ENCODE measurements around the gene CLCN3.
"Not testable (repeated sequence)": the region's sequence is repeated elsewhere in the genome, so short reads cannot be mapped to it uniquely, and the experiment has no call there.

CLCN3 gene

DNA sequence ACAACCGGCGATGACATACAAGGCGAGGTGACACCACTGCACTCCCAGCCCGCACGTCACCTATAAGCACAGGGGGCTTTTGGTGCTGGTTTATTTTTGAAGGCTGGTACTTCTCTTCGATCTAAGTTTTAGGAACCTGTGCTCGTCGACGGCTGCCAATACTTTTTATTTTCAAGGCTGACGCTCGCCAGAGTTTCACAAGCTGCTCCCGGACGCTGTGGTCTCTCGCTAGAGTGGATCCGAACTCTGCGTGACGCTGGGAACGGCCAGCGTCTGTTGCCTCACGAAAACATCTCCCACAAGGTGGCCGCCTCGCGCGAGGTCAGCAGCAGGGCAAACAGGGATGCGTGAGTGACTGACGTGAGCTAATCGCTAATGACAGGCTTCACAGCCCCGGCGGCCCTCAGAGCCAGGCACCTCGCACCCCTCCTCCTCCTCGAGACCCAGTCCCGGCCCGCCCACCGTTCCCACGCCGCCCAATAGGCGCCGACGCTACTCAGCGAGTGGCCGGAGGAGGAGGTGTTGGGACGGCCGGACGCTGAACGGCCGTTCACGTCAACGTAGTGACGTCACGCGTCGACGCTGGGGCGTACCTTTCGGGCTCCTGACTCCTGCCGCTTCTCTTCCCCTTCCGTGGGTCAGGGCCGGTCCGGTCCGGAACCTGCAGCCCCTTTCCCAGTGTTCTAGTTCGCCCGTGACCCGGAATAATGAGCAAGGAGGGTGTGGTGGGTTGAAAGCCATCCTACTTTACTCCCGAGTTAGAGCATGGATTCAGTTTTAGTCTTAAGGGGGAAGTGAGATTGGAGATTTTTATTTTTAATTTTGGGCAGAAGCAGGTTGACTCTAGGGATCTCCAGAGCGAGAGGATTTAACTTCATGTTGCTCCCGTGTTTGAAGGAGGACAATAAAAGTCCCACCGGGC is at the start of gene CLCN3:
Gene CLCN3, plus strand, starts transcription at position 621 of the 922 bp plus-strand sequence. CDS start 15,351 bp downstream, outside the sequence.
- peak; percentile 98 for DNase-seq (ENCODE audit: low spot score)

DNA sequence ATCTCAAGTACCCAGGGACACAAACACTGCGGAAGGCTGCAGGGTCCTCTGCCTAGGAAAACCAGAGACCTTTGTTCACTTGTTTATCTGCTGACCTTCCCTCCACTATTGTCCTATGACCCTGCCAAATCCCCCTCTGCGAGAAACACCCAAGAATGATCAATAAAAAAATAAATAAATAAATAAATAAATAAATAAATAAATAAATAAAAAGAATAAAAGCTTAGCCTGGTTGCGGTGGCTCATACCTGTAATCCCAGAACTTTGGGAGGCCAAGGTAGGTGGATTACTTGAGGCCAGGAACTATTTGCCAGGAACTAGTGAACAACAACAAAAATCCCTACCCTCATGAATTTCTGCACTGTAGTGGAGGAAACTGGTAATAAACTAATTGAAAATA is 49.4 kb upstream of the CLCN3 start:
- DNase-seq (ENCODE audit: low spot score), result not testable (repeated sequence)

DNA sequence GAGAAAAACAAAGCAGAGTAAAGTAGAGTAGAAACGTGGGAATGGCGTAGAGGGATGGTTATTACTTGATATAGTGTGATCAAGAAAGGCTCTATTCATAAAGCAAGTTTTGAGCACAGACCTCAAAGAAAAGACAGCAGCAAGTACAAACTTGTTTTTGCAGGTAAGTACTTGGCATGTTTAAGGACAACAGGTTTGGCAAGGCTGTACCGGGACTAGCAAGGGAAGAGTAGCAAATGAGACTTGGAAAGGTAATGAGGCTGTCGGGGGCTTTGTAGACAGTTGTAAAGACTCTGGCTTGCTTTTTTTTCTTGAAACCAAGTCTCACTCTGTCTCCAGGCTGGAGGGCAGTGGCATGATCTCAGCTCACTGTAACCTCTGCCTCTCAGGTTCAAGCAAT is 48.9 kb upstream of the CLCN3 start:
- DNase-seq (ENCODE audit: low spot score), result no peak

DNA sequence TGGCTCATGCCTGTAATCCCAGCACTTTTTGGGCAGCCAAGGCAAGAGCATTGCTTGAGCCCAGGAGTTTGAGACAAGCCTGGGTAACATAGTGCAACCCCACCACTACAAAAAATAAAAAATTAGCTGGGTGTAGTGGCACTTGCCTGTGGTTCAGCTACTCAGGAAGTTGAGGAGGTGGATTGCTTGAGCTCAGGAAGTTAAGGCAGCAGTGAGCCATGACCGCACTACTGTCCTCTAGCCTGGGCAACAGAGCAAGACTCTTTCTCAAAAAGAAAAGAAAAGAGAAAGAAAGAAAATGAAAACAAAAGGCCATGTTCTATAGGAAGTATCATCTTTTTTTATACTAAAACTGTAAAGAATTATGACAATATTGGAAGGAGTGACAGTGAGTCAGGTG is 46.5 kb upstream of the CLCN3 start:
- DNase-seq (ENCODE audit: low spot score), result no peak

DNA sequence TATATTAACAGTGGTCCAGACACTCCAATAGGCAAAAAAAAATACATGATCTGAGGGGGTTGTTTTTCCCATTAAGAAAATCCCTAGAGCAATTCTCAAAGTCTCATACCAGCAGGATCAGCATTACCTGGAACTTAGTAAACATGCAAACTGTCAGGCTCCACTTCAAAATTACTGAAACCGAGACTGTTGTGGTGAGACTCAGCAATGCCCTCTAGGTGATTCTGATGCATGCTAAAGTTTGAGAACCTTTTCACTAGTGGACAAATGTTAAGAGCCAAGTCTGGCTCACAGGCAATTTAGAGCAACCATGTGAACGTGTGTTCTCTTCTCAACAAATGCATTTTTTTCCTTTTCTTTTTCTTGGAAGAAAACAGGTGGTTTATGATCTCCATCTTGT is 38.2 kb upstream of the CLCN3 start:
- no peak for DNase-seq (ENCODE audit: low spot score)

DNA sequence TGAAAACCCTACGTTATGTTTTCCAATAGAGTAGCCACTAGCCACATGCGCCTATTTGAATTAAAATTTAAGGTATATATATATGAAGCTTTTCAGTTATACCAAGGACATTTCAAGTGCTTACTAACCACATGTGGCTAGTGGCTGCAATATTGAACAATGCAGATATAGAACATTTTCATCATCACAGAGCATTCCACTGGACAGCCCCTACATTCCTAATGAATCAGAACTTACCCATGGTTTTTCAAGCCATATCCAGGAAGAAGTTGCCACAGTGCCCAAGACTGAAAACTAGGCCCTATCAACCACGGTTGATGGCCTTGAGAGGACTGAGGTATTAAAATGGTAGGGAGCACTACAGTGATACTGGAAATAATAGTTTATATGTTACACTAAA is 37.7 kb upstream of the CLCN3 start:
- no peak for DNase-seq (ENCODE audit: low spot score)

DNA sequence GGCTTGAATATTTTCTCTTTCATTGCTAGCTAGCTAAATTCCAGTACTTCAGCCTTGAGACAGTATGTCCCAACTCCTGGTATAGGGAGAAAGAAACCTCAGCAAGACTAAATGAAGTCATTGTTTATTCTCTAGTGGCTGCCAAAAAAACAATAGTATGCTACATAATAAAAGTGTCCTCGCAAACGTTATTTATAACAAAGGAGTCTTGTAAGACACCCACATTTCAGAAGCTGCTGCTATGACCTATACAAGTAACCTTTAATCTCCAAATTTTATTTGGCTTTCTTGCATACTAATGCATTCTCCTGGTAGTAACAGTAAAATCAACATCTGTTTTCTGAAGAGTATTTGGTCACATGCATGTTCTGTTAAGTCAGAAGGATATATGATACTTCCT is 36.8 kb upstream of the CLCN3 start:
- DNase-seq (ENCODE audit: low spot score), result peak; percentile 67

DNA sequence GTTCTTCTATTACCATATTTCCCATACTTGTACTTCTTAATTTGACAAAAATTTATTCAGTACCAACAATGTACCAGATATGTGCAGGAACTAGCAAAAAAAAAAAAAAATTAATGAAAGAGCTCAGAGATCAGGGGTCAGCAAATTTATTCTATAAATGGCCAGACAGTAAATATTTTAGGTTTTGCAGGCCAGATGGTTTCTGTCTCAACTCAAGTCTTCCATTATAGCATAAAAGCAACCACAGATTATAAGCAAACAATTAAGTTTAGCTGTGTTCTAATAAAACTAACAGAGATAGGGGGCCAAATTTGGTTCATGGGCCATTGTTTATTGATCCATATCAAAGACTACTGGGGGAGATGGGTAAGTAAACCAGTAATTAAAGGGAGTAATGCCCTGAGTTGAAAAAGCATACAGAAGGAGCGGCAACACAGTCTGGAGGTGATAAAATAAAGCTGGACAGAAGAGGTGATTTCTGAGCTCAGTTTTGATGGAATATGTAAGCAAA is 27.3 kb upstream of the CLCN3 start:
- DNase-seq (ENCODE audit: low spot score), result no peak

DNA sequence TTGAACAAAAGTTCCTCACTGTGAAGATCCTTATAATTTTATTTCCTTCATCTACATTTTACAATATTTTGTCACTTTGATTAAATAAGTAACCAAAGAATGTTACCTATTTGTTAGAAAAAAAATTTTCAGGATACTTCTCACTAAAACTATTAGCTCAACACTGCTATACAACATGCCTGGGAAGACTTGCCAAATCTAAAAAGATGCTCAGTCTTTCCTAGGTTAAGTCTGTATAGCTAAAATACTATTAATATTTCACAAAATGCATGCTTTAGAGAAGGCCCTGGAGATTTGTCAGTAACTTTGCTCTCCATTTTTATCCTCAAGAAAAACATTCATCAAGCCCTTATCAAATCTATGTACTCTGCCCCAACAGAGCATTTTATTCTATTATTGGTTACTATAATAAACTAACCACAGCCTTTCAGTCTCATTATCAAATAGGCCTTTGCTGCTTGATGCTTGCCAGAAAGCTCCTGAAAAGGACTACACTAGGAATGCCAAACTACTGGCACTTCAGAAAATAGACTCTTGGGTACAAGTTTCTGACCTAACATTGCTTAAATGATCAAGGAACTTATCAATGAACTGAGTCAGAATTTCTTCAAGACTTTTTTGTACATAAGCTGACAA is 25.7 kb upstream of the CLCN3 start:
- DNase-seq (ENCODE audit: low spot score), result no peak

DNA sequence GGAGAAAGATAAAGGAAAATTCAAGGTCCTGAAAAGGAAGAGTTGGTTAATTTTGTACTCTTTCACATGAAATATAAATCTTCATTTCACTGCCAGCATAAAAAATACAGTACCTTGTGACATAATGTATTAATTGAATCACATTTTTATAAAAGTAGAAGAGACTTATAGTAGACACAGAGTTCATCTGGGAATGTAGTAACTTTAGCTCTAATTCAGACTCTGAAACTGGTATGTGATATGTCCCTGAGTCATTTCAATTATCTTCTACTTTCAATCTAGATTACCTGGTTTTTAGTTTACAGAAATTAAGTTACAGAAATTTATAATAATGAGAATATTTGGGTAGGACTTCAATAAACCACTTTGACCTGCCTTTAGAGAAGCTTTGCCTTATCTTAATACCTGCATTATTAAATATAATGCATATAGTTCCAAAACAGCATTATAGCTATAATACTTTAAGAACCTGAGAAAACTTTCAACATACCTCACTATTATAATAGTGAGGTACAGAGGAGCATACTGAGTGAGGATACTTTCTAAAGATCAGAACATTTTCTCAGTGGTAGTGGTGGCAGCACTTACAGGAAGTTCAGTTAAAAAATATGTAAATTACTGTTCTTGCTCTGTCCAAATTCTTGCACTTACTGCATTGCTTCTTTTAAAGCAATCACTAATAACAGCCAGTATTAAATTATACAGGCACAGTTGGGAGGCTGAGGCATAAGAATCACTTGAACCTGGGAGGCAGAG is 19.2 kb upstream of the CLCN3 start:
- no peak for DNase-seq (ENCODE audit: low spot score)

DNA sequence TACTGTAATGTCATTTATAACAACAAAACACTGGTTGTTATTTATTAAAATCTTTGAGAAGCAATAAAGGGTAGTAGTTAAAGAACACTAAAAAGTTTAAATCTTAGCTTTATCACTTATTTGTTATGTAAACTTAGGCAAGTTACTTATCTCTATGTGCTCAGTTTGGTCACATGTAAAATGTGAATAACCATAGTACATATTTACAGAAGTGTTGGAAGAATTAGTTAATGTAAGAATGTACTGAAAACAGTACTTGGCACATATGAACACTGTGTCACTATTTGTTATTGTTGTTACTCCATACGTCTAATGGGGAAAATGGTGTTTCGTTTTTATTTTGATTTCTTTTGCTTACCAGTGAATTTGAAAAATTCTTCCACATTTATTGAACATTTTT is 17.1 kb upstream of the CLCN3 start:
- no peak for DNase-seq (ENCODE audit: low spot score)

DNA sequence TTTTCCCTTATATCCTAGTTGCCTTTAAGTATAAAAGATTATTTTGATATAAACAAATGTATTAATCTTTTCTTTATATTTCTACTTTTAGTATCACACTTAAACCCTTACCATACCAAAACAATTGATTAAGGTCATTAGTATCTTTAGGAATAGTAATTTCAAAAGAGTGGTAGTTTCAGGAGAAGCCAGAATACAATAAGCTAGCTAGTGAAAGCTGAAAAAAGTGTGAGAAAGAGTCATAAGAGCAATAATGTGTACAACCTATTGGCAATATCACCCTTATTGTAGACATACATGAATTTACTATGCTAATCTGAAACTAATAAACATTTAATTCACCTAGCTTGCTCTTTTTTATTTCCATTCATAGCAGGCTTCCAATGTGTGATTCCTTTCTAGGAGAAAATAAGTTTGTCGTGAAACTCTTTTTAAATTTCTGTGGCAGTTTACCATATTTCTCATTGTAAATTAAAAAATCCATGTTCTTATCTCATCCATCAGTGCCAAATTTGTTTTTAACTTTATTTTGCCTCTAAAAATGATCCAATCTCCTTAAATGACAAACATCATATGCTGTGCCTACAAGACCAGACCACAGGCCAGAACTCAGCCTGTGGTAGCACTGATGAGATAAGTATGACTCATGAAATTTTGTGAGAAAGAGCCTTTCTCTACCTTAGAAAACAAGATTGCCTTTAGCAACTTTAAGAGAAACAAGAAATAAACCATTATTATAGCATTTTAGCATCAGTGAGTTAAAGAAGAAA is 16.1 kb upstream of the CLCN3 start:
- peak; percentile 32 for DNase-seq (ENCODE audit: low spot score)

DNA sequence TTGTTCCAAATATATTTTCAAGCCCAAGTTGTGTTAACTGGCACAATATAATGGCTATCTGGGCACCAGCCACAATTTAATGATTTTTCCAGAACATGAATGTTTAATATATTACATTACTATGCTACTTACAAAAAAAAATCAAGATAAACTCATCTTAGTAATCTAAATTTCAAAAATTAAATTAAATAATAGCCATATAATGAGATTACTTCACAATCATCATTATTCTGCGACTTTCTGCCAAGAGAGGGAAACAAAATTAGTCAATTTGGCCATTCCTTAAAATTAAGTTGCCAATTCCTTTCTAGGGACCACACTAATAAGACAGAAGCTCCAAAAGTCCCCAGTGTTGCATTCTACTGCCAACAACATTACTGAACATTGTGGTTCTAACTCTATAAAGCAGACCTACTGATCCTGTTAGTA is 15.5 kb upstream of the CLCN3 start:
- no peak for DNase-seq (ENCODE audit: low spot score)

DNA sequence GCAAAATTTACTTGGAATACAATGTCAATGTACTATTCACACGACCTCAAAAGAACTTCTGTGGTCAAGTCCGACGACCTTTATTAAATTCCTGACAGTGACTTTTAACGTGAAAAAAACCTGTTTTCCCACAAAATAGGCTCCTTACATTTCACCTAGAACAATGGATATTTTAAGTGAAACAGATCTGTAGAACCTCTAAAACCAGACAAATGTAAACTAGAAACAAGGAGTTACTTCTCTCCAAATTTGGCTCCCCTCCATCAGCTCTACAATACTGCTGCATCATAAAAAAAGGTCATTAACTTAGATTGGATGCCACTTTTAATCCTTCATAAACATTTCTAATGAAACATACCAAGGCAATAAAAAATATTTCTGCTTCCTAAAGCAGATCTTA is 9.2 kb upstream of the CLCN3 start:
- peak; percentile 52 for DNase-seq (ENCODE audit: low spot score)

DNA sequence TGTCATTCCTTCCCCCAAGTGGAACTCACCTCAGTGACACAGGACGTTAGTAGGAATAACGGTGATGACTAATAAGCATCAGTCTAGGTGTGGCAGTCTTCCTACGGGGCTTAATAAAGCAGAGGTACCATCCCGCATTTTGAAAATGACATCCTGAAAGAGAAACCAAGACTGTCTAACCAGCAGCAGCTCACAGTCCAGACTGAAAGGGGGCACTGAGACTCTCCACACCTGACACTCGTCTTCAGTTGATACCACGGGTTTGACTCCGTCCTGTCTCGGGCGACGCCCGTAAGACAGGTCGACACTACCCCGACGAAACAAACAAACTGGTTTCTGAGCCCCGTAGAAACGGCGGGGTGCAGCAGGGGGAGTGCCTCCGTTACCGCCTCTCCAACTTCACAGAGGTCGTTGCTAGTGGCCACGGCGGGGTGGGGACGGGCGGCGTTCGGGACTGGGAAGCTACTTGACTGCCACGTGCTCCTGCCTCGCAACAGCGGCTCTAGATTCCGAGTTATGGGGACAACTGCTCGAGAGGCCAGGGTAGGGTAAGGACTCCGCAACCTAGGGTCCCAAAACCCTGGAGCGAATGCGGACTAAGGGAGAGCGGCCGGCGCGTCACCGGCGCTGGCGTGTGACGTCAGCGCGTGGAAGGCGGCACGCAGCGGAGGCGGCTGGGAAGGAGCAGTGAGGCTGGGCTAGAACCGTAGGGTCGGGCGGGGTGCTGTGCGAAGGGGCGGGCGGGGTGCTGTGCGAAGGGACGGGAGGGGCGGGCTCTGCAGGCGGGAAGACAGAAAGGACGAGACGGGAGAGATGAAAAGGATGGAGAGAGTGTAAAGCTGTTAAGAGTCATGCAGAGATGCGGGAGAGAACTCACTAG is 8.1 kb upstream of the CLCN3 start, which contains the start of gene NEK1:
Gene NEK1, minus strand, starts transcription at position 593 of the 880 bp plus-strand sequence. CDS start 9,953 bp downstream, outside the sequence.
- peak; percentile 84 for DNase-seq (ENCODE audit: low spot score)

DNA sequence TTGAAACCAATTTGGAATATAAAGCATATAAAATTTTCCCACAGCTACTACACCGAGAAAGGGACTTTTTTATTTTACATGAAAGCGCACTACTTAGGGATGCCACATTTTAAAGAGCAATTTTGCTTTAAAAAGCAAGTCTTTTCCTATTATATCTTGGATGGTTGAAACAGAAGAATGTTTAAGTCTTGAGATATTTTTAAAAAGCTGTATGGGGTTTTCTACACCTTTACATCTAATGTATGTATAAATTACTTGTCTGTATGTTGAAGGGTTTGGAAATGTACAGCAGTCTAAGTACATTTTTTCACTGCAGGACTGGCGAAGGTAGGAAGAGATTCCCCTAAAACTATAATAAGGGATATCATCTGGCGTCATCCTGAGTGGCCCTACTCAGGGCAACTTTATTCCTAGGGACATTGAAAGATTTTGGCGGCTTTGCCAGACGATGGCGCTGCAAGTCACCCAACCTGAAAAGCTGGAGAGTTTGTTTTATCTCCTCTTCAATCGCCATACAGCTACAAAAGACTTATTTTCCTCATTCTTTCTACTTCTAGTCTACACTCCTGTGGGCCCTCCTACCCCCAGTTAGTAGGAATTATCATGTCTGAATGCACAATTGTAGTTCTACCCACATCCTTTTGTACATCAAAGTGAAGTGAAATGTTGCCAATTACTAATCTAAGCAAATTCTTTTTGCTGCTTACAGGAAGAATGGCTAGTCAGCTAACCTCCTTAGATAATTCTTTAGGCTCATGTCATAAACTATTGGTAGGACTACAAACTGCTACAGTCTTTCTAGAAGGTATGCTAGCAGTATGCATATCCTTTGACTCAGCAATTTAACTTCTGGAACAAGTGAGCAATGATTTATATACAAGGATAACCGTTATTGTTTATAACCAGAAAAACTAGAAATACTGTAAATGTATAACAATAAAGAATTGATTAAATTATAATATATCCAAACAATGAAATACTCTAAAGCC is 7.2 kb upstream of the CLCN3 start:
- DNase-seq (ENCODE audit: low spot score), result peak; percentile 96

DNA sequence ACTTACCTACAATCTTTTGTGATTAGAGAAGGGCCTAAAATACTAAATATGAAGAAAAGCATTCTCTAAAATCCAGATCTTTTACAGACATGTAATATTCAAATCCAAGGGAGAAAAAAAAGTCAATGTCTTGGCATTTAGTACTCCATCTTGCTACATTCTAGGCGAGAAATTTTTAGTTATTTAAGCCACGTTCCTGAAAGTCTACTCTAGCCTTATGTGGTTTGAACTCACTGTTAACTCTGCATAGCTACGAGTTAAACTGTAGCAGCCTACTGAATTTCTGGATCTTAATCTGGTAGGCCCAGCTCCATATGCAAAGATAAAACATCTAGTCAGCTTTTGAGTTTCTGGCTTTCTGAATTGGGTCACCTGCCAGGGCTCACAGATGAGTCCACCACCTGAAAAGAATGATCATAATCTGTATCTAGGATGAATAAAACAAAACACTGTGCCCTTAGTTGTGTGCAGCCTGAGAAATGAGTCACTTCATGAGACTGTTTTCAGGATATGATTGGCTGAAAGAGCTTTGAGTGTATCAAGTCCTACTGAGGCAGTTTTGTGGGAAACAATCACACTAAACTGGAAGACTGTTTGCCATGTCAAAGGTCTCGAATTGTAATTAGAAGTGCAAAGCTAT is 4.8 kb upstream of the CLCN3 start:
- DNase-seq (ENCODE audit: low spot score), result no peak

DNA sequence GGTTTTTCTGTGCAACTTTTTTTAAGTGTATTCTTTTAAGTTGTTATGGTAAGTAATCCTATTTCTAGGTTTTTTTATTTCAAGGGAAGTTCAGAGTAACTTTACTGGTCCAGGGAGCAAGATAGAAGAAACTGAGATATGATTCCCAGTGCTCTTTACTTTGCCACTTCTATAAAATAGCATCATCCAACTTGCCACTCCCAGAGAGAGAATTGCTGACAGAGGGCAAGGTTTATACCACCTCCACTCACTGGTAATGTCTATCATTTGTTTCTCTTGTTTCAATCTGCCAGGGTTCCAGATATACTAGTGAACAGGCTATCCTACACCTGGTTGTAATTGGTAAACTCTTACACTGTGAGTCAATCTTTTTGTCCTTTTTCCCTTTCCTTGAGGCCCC is 3.5 kb upstream of the CLCN3 start:
- DNase-seq (ENCODE audit: low spot score), result no peak

DNA sequence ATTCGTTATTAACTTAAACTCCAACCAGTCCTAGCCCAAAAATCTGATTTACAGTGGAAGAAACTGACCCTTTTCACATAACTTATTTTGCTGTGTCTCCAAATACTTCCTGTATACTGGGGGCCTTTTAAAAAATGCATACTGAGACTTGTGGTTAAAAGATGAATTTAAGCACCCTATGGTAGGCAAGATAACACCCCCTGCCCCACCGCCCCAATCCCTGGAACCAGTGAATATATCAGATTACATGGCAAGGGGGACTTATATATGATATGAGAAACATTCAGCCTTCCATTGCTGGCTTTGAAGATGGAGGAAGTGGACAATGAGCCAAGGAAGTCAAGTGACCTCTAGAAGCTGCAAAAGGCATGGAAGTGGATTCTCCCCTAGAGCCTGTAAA is 3.1 kb upstream of the CLCN3 start:
- no peak for DNase-seq (ENCODE audit: low spot score)

Measured in pons (tissue), 1 donor.